ENCODE results near the gene MAPRE2.

The MAPRE2 gene

GRCh38 chr18:35032113-35032512 lies 9.1 kb upstream of the MAPRE2 start:
- DNase-seq (ENCODE audit: low read depth in 3 of 3, low spot score in 1 of 3): no peak

- no peak for DNase-seq (ENCODE audit: low read depth in 3 of 3, low spot score in 1 of 3)
These were observed 3.2 kb upstream of the MAPRE2 start for GRCh38 chr18:35038029-35038428.

DNA sequence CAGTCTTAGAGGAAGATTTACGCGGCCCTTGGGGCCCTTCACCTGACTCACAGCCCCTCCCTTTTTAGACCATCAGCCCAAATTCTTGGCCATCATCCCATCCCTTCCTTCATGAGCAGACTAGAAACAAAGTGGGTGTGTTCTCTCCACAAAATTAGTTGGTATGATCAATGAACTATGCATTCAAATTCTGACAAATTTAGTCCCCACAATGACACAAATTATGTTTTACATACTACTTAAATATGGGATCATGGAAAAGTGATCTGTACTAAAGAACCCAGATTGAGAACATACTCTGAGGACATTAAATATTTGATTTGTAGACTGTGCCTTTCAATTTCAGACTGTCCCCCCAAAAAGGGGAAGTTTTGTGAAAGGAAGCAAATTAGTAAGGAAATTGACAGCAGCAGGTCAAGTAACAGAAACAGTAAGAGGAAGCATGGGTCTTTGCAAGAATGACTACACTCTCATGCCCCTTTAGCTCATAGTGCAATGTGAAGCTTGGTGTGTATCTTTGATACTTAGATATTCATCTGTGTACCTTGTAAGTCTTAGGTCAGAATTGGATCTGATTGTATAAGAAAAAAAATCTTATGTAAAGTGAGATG lies 2.2 kb upstream of the MAPRE2 start:
- no peak for DNase-seq (ENCODE audit: low read depth in 3 of 3, low spot score in 1 of 3)

GRCh38 chr18:35040638-35040987 lies 600 bp upstream of the MAPRE2 start:
- no peak for DNase-seq (ENCODE audit: low read depth in 3 of 3, low spot score in 1 of 3)

DNA sequence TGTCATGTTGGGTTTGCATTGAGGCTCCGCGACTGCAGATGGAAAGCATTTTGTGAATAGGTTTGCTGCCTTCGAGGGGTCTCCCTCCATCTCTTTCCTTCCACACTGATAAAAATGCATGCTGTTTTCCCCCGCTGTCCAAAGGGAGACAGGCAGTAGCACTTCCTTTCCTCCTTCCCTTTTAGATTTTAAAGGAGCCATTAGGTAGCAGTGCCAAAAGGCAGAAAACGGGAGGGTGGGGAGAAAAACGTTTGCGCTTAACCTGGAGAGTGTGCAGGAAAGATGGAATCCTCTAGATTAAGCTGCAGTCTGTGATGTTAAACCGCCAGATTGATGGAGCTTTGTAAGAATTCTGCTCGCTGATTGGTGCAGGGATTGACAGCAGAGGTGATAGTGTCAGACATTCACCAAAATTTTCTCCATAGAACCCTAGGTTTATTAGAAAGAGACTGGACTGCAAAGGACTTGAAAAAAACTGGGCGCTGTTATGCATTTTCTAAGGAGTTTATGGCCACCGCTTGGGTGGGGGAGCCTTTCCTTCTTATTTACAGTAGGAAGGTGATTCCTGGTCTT lies 688 bp downstream of the MAPRE2 start:
- DNase-seq (ENCODE audit: low read depth in 3 of 3, low spot score in 1 of 3): no peak

- DNase-seq (ENCODE audit: low read depth in 3 of 3, low spot score in 1 of 3): no peak
These were observed 1.3 kb downstream of the MAPRE2 start for GRCh38 chr18:35042389-35043071.

DNA sequence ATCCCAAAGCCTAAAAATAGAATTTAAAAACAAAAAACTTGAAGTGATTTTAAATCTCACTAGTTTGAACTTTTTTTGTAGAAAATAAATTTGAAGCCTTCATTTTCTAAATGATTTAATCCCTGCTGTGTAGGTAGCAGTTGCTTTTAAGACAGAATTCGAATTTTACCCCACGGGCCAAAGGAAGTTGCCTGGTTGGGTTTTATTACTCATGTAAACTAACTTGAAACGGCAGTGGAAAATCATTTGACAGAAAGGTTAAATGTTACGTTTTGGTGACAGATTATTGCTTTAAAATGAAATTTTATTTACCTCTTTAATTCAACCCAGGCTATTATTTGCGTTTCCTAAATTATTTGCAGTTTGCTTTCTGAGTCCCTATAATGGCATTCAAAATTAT lies 2.0 kb downstream of the MAPRE2 start:
- DNase-seq (ENCODE audit: low read depth in 3 of 3, low spot score in 1 of 3): no peak

DNA sequence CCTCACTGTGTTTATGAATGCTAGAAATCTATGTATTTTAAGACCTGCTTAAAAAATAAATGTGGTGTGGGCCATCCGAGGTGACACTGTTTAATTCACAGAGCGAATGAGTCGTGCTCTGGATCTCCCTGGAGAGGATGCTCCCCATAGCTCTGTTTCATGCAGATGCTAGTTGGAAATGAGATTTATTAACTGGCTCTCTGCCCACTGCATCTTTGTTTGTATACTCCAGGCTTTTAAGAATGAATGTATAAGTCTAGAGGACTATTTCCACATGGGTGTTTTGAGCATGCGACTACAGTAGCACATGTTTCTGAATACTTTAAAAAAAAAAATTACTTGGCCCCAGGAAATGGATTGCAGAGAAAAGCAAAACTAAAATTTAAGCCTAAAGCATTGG lies 3.9 kb downstream of the MAPRE2 start:
- DNase-seq (ENCODE audit: low read depth in 3 of 3, low spot score in 1 of 3): no peak

GRCh38 chr18:35045806-35046205 lies 4.6 kb downstream of the MAPRE2 start:
- DNase-seq (ENCODE audit: low read depth in 3 of 3, low spot score in 1 of 3): no peak

- DNase-seq (ENCODE audit: low read depth in 3 of 3, low spot score in 1 of 3): no peak
These were observed 6.6 kb downstream of the MAPRE2 start for GRCh38 chr18:35047697-35048292.

GRCh38 chr18:35049111-35050027 lies 8.2 kb downstream of the MAPRE2 start:
- DNase-seq (ENCODE audit: low read depth in 3 of 3, low spot score in 1 of 3): no peak

- DNase-seq (ENCODE audit: low read depth in 3 of 3, low spot score in 1 of 3): no peak
These were observed 8.9 kb downstream of the MAPRE2 start for GRCh38 chr18:35050028-35050546.

DNA sequence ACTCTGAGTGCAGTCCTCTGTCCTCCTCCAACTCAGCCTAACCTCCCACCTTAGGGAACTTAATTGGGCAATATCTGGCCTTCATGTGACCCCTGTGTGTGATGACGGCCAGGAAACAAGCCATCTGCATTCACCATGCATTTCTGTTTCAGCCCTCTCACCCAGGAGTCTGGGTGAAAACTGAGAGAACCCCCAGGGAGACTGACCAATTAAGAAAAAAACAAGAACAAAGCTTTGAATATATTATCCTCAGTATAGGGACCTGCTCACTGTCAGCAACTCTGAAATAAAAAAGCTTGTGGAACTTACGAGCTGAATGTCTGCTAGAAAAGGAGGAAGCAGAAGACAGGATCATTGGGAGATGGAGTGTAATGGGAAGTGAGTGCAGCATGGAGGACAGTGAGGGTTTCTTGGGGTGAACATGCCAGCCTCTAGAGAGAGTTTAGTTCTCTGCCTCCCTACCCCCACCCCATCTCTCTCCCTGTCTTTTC lies 9.5 kb downstream of the MAPRE2 start:
- DNase-seq (ENCODE audit: low read depth in 3 of 3, low spot score in 1 of 3): no peak

DNA sequence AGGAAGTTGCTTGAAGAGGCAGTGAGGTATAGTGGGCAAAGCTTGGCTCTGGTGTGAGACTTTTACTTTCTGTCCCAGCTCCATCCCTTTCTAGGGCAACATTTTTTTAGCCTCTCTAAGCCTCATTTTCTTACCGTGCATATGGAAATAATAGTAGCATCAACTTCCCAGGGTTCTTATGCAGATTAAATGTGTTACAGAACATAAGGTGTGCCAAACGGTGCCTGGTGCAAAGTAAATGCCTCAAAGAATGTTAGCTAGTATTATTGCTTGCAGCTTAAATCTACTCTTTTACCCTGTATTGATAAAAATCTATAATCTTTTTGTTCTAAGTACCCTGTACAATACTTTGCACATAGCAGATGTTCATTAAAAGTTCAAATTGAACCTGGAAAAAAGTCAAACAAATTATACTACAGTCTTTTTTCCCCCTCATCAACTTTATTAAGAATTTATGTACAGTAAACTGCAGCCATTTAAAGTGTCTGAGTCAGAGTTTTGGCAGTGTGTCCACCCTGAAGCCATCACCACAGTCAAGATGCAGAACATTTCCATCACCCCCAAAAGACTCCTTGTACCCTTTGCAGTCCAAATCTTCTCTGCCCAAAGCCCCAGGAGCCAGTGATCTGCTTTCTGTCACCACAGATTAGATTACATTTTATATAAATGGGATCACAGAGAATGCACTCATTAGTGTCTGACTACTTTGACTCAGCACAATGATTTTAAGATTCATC lies 10.6 kb downstream of the MAPRE2 start:
- DNase-seq (ENCODE audit: low read depth in 3 of 3, low spot score in 1 of 3): no peak

GRCh38 chr18:35054401-35054800 lies 13.2 kb downstream of the MAPRE2 start:
- no peak for DNase-seq (ENCODE audit: low read depth in 3 of 3, low spot score in 1 of 3)

GRCh38 chr18:35055105-35055504 lies 13.9 kb downstream of the MAPRE2 start:
- no peak for DNase-seq (ENCODE audit: low read depth in 3 of 3, low spot score in 1 of 3)

DNA sequence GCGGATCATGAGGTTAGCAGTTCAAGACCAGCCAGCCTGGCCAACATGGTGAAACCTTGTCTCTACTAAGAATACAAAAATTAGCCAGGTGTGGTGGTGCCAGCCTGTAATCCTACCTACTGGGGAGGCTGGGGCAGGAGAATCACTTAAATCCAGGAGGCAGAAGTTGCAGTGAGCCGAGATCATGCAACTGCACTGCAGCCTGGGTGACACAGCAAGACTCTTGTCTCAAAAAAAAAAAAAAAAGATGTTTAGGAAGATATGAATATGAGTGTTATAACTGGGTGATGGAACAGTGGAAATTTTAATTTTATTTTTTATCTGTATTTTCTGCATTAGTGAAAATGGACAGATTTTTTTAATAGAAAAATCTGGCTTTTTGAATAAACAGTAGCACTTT lies 14.5 kb downstream of the MAPRE2 start:
- no peak for DNase-seq (ENCODE audit: low read depth in 3 of 3, low spot score in 1 of 3)

- DNase-seq (ENCODE audit: low read depth in 3 of 3, low spot score in 1 of 3): no peak
These were observed 18.2 kb downstream of the MAPRE2 start for GRCh38 chr18:35059280-35059927.

DNA sequence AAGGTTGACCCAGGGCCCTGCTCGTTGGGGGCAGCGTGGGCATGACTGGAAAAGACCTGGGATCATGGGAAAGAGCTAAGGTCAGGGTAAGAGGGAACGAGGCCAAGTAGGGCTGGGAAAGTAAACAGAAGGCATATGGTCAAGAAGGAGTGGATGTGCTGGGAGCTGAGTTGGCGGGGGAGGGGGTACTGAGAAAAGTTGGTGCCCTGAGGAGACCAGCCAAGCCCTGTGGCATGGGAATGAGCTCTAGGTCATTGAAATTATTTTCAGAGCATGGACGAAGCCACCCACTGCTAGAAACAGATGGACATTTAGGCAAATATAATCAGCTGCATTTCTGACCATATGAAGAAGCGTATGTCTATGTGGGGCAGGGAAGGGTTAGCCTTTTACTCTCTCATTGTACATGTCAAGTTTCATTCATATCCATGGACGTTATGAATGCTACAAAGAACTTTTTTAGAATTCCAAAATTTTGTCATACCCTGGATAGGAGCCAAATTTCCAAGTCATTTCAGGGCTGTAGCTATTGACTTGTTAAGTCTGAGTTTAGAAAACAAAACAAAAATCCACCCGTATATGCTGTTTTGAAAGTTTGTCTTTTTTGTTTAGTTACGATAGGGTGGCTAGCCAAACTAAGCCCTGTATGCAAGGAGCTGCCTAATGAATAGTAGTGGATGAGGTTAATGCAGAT lies 19.1 kb downstream of the MAPRE2 start:
- DNase-seq (ENCODE audit: low read depth in 3 of 3, low spot score in 1 of 3): no peak

Data from stimulated activated CD4-positive, alpha-beta T cell treated with anti-CD3 and anti-CD28 coated beads, TNF-alpha, amount 100 ng/mL, for 1 hour (primary cell).